Measurements from ENCODE around the gene ZSWIM1. TPM values are rescaled to one million over a fixed set of nuclear protein-coding genes. Genes with fewer than 3 reads are reported as not detected.

ZSWIM1 gene
- total and polyA plus RNA-seq, 2 of the 13 experiments (the other 11 are each of a cell fraction or from before 2014, with no cell fraction given), result 9.5 to 11.7 TPM

DNA sequence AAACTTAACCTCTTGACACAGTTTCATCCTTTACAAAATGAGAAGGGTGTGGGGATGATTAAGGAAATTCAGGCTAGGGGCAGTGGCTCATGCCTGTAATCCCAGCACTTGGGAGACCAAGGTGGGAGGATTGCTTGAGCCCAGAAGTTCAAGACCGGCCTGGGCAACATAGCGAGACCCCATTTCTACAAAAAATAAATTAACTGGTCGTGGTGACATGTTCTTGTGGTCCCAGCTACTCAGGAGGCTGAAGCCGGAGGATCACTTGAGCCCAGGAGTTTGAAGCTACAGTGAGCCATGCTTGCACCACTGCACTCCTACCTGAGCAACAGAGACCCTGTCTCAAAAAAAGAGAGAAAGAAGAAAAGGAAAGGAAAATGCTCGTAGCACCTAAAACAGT is 14.6 kb upstream of the ZSWIM1 start (continued):
- TF ChIP-seq ZNF274 (CRISPR knock-in tag; IDR thresholded peaks at IDR 0.05), result no peak

- ChIA-PET CTCF (ENCODE audit: low intra/inter-chr PET ratio, low total read pairs) (no interaction called here), POLR2A (interaction anchor here (1.9 to 4.4 kb wide), 2 partner anchors 14 to 24 kb away, joined by 5 to 24 read pairs; partner anchors contain the start of genes CTSA, NEURL2 and ZSWIM1)
- in situ Hi-C loops (cut with HindIII; ENCODE audit: extremely low pct_ligation_motif_present, low pct_unique_long_range_greater_than_20kb) (no loop called here), intact Hi-C loops (cut with micrococcal nuclease; ENCODE audit: unreplicated experiment) (no loop called here)
- FAIRE-seq (no peak), DNase-seq (ENCODE audit: low spot score) (no peak), ATAC-seq (peak; percentile 31; the same call in 2 of the 3 replicates)
- Histone ChIP-seq H4K20me1 (ENCODE audit: insufficient read depth, low read length) (no peaks in the 10 kb centered on the region), H3K4me1 (ENCODE audit: insufficient read depth, low read length) (peaks cover 66% of the 10 kb centered on the region), H3K79me2 (ENCODE audit: insufficient read depth, low read length) (no peaks in the 10 kb centered on the region), H3K27me3 (ENCODE audit: control insufficient read depth in 1 of 2, insufficient read depth in 2 of 2, low read length in 2 of 2) (no peaks in the 10 kb centered on the region), H2AFZ (ENCODE audit: low read length) (peak overlapping the region; percentile 24), H3K27ac (ENCODE audit: extremely low read length, insufficient read depth, low read length) (peak overlapping the region; percentile 24), H3K9me3 (ENCODE audit: low read length) (no peaks in the 10 kb centered on the region), H3K9ac (ENCODE audit: insufficient read depth, low read depth, low read length) (no peak overlapping the region), H3K36me3 (replicated peaks in 1 of 2; ENCODE audit: control insufficient read depth in 1 of 2, insufficient read depth in 2 of 2, low read length in 2 of 2) (no peaks in the 10 kb centered on the region), H3K4me2 (ENCODE audit: low read depth, low read length) (peak overlapping the region; percentile 41), H3K4me3 (replicated peaks in 1 of 3; ENCODE audit: insufficient read depth in 1 of 3, low read depth in 2 of 3, low read length in 3 of 3) (no peak overlapping the region)
- BruUV-seq (replicated peaks), result no TSS peak
- WGBS (ENCODE audit: low lambda C conversion rate), result 63% methylated on average over 6 of the region's 6 CpGs
- TF ChIP-seq, protein P1, sequence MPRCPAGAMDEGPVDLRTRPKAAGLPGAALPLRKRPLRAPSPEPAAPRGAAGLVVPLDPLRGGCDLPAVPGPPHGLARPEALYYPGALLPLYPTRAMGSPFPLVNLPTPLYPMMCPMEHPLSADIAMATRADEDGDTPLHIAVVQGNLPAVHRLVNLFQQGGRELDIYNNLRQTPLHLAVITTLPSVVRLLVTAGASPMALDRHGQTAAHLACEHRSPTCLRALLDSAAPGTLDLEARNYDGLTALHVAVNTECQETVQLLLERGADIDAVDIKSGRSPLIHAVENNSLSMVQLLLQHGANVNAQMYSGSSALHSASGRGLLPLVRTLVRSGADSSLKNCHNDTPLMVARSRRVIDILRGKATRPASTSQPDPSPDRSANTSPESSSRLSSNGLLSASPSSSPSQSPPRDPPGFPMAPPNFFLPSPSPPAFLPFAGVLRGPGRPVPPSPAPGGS (CRISPR knock-in tag; IDR thresholded peaks at IDR 0.05), result no peak
- TF ChIP-seq AHDC1 (CRISPR knock-in tag; IDR thresholded peaks at IDR 0.05; ENCODE audit: borderline replicate concordance) (no peak), BRF2 (CRISPR knock-in tag; IDR thresholded peaks at IDR 0.05) (no peak), ZNF788 (CRISPR knock-in tag; IDR thresholded peaks at IDR 0.05; ENCODE audit: borderline replicate concordance) (no peak), GPN1 (CRISPR knock-in tag; IDR thresholded peaks at IDR 0.05; ENCODE audit: borderline replicate concordance) (no peak), TGIF2 (CRISPR knock-in tag; IDR thresholded peaks at IDR 0.05) (no peak), HDAC1 (CRISPR knock-in tag; IDR thresholded peaks at IDR 0.05) (0 out of 2 replicates have a peak, but pooled peaks have one; percentile 38), ZNF382 (CRISPR knock-in tag; IDR thresholded peaks at IDR 0.05; ENCODE audit: borderline replicate concordance) (no peak), GABPB1 (CRISPR knock-in tag; IDR thresholded peaks at IDR 0.05) (no peak)
- TF ChIP-seq, protein P2, sequence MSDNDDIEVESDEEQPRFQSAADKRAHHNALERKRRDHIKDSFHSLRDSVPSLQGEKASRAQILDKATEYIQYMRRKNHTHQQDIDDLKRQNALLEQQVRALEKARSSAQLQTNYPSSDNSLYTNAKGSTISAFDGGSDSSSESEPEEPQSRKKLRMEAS (IDR thresholded peaks at IDR 0.05), result no peak
Observed at GRCh38 chr20:45867136-45867818, 13.8 kb upstream of the ZSWIM1 start.
